ENCODE measurements around the gene ILRUN.
"Not testable (repeated sequence)": the region's sequence is repeated elsewhere in the genome, so short reads cannot be mapped to it uniquely, and the experiment has no call there.

Gene ILRUN

DNA sequence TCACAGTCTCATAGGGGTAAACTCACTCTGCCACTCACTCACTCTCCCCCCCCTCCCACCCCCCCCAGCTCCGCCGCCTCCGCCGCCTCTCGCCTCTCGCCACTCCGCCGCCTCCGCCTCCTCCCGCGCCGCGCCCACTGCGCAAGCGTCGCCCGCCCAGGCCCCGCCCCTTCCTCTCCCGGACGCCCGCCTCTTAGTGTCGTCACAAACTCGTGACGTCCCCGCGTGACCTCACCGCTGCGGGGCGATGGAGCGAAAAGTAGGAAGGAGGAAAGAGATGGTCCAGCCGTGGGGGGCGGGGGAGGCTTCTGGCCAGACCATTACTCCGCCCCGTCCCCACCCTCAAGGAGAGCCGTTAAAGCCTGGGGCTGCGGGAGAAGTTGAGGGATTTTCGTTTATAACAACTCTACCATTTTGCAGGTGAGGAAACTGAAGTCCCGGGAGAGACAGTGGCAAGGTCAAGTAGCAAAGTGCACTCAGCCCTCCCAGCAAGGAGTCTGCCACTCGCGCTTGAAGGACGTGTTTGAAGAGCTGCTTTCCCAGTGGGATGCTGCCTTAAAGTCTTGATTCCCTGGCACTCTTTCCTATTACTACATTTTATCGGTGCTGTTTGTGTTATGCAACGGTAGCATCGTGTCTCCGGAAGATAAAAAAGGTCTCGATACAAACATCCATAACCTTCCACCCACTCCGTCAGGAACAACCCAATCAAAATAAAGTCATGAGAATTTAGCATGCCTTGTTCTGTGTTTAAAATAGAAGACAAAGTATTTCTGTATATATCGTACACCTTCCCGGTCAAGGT lies at the start of gene ILRUN:
ILRUN (minus strand) TSS at position 29 of the 805 bp plus-strand sequence. CDS start 164 bp downstream, outside the sequence.
- DNase-seq: peak; percentile 79

DNA sequence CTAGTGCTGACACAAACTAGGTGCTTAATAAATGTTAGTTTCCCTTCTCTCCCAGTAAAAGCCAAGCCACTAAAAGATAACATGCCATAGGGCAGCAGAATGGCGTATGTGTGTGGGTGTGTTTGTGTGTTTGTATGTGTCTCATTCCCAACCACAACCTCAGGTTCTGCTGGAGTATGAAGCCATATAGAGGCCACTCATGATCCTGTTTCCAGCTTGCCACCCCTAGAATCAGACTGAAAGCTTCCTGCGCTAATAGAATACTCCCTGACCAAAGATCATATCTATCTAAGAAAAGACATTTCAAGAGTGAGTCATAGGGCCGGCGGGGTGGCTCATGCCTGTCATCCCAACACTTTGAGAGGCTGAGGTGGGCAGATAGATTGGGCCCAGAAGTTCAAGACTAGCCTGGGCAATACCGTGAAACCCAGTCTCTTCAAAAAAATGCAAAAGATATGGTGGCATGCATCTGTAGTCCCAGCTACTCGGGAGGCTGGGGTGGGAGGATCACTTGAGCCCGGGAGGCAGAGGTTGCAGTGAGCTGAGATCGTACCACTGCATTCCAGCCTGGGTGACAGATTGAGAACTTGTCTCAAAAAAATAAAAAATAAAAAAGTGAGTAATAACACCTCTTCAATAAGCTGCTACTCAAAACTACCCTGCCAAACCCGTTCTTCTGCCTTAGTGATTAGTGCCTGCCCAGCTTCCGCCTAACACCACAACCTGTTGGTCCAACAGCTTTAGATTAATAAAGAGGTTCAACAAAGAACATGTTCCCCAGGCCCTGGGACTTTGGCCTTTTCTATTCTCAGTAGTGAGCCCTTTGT lies 48.9 kb upstream of the ILRUN start:
- DNase-seq: no peak

DNA sequence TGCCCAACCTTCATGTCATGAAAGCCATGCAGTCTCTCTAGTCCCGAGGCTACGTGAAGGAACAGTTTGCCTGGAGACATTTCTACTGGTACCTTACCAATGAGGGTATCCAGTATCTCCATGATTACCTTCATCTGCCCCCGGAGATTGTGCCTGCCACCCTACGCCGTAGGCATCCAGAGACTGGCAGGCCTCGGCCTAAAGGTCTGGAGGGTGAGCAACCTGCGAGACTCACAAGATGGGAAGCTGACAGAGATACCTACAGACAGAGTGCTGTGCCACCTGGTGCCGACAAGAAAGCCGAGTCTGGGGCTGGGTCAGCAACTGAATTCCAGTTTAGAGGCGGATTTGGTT lies 47.7 kb upstream of the ILRUN start:
- not testable (repeated sequence) for DNase-seq

GRCh38 chr6:34743625-34744293 lies 47.2 kb upstream of the ILRUN start:
- no peak for DNase-seq

DNA sequence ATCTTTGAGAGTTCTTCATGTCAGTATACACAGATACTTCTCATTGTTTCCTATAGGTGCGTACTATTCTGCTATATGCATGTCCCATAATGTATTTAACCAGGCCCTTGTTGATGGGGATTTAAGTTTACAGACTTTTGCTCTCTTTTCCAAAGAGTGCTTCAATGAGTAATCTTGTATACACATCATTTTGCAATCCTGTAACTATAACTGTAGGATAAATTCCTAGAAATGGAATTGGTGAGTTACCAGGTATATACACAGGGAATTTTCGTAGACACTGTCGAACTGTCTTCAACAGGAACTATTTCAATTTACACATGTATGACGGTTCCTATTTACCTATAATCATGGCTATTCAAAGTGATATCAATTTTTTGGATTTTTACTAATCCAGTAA lies 45.5 kb upstream of the ILRUN start:
- DNase-seq: no peak

DNA sequence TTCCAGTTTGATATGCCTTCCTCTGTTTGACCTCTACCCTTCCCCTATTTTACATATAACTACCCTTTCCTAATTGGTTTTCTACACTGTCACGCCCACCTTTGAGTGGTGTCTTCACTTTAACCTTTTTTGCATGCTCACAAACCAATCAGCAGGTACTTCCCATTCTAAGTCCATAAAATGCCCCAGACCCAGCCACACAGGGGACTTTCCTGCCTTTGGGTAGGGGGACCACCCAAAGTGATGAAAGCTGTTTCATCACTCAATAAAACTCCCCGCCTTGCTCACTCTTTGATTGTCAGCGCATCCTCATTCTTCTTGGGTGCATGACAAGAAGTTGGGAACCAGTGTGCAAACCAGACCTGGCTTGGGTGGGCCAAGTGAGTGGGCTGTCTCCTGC lies 40.3 kb upstream of the ILRUN start:
- DNase-seq: no peak

- DNase-seq: no peak
Observed at GRCh38 chr6:34731393-34732060, 35.0 kb upstream of the ILRUN start.

DNA sequence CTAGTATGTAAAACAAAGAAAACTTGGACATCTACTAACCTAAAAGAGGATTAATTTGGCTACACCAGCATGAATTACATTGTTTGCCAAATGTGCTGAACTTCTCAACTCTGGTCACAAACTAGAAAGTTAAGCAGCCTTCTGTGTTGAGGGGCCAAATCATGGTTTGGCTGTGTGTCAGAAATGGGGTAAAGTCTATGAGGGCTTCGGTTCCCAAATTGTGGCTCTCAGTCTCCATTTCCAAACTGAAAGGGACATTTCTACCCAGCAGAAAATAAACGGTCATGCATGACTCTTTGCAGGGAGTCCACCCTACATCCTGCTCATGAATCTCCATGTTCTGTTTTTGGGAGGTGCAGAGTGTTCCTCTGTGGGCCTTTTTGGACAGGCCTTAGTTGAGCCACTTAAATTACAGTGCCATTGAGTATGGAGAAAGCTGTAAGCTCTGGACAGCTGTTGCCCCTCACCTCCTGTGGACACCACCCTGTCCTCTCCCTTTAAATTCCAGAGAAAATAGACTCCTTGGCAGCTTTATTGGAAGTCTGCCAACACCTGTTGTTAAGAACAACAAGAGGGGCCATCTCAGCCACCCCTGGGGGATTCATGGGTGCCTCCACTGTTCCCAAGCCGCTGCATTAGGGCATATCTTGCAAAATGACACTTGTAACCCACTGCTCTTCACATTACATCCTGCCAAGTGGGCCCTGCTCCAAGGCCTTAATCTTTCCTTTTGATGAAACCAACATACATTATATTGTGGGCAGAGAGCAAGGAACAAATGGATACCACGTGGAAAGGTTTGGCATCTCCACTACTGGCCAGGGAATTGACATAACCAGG lies 33.3 kb upstream of the ILRUN start:
- no peak for DNase-seq

GRCh38 chr6:34726055-34726454 lies 29.5 kb upstream of the ILRUN start:
- no peak for DNase-seq

DNA sequence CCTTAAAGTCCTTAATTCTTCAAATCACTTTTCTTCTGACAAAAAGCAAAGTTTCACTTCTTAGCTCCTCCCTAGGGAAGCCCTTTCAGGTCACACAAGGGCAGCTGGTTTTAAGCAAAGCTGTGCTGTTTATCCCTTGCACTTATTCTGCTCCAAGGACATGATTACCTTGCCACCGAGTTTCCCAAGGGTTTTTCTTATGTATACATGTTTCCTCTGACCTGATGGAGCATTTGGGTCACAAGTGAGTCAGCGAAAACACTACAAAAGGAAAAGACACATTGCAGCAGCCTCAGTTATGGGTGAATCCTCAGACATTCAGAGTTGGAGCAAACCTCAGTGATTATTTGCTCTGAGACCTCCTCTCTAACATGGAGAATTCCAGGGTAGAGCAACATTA lies 26.6 kb upstream of the ILRUN start:
- DNase-seq: no peak

GRCh38 chr6:34722451-34722850 lies 25.9 kb upstream of the ILRUN start:
- DNase-seq: no peak

GRCh38 chr6:34720160-34720559 lies 23.6 kb upstream of the ILRUN start:
- DNase-seq: not testable (repeated sequence)

- not testable (repeated sequence) for DNase-seq
Observed at GRCh38 chr6:34719646-34720045, 23.1 kb upstream of the ILRUN start.

- no peak for DNase-seq
Observed at GRCh38 chr6:34718976-34719375, 22.4 kb upstream of the ILRUN start.

- no peak for DNase-seq
Observed at GRCh38 chr6:34717466-34717865, 20.9 kb upstream of the ILRUN start.

- DNase-seq: no peak
Observed at GRCh38 chr6:34714663-34715062, 18.1 kb upstream of the ILRUN start.

DNA sequence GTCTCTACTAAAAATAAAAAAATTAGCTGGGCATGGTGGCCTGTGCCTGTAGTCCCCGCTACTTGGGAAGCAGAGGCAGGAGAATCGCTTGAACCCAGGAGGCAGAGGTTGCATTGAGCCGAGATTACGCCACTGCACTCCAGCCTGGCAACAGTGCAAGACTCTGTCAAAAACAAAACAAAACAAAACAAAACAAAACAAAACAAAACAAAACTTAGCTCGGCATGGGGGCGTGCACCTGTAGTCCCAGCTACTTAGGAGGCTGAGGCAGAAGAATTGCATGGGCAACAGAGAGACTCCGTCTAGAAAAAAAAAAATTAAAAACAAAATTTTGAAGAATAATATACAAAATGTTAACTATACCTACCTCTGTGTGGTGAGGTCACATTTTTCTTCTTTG lies 16.3 kb upstream of the ILRUN start:
- DNase-seq: not testable (repeated sequence)

GRCh38 chr6:34709386-34709785 lies 12.8 kb upstream of the ILRUN start:
- no peak for DNase-seq

- DNase-seq: no peak
Observed at GRCh38 chr6:34705241-34705640, 8.7 kb upstream of the ILRUN start.

- no peak for DNase-seq
Observed at GRCh38 chr6:34701199-34701598, 4.6 kb upstream of the ILRUN start.

DNA sequence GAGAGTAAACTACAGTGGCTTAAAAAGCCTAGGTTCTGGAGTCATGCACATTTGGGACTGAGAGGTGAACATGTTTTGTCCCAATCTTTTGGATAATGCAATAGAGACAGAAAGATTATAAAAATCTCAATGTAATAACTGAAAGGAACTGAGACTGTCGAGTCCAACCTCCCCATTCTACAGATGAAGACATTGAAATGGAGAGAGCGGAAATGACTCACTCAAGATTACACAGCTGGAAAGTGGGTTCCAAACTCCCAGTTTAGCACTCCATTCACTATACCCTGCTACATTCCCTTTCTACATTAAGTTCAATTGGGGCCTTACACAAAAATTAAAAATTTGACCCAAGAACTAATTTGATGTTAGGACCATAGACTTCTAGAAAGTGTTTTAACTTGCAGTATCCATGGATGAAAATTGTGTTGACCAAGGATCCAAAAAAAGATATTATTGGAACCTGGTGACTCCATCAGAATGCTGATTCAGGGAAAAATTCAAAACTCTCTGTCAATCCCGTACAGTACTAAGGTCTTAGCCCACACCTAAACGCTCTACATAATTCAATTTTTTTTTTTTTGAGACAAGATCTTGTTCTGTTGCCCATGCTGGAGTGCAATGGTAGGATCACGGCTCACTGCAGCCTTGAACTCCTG lies 1.5 kb upstream of the ILRUN start:
- DNase-seq: no peak

GRCh38 chr6:34697544-34697836 lies 923 bp upstream of the ILRUN start:
- no peak for DNase-seq

All from GOT3 (cell line).